Activated naive CD4-positive, alpha-beta T cell treated with anti-CD3 and anti-CD28 coated beads, Interleukin-2, amount 50 U/mL, for 24 hours (primary cell): ENCODE data around the gene RMND5A.

Source experiments
- H3K27ac Mint-ChIP-seq: one replicate; pipeline ENCODE4 v1.8.0; 2021; ENCODE audit warnings: mild to moderate bottlenecking, mixed read lengths
- H3K27me3 Mint-ChIP-seq: one replicate; pipeline ENCODE4 v1.8.0; 2021; ENCODE audit warnings: mixed read lengths
- H3K36me3 Mint-ChIP-seq: one replicate; pipeline ENCODE4 v1.8.0; 2021; ENCODE audit warnings: mixed read lengths
- H3K4me1 Mint-ChIP-seq: one replicate; pipeline ENCODE4 v1.8.0; 2021; ENCODE audit warnings: mixed read lengths
- H3K4me3 Mint-ChIP-seq: one replicate; pipeline ENCODE4 v1.8.0; 2021; ENCODE audit warnings: mild to moderate bottlenecking, mixed read lengths
- H3K9me3 Mint-ChIP-seq: one replicate; pipeline ENCODE4 v1.8.0; 2021; ENCODE audit warnings: mixed read lengths

The RMND5A gene

GRCh38 chr2:86790676-86791572 lies 70.8 kb downstream of the RMND5A start, which contains the start of gene CD8A:
CD8A (minus strand) TSS chr2:86790913; CDS start chr2:86790825, 88 bp downstream.
- Mint-ChIP-seq H3K9me3 (peaks cover 9% of the 10 kb centered on the region), H3K27me3 (peaks cover 47% of the 10 kb centered on the region), H3K27ac (no peak within 1 kb of the TSS), H3K4me3 (peak within 1 kb of the TSS; percentile 89), H3K4me1 (peaks cover 24% of the 10 kb centered on the region), H3K36me3 (peaks cover 6% of the 10 kb centered on the region)

GRCh38 chr2:86791573-86791972 lies 71.5 kb downstream of the RMND5A start:
- peaks cover 10% of the 10 kb centered on the region for H3K36me3 Mint-ChIP-seq
- peak overlapping the region; percentile 89 for H3K4me3 Mint-ChIP-seq
- H3K4me1 Mint-ChIP-seq, result peaks cover 24% of the 10 kb centered on the region
- peaks cover 49% of the 10 kb centered on the region for H3K27me3 Mint-ChIP-seq
- H3K9me3 Mint-ChIP-seq, result peaks cover 16% of the 10 kb centered on the region
- no peak overlapping the region for H3K27ac Mint-ChIP-seq

GRCh38 chr2:86793752-86794151 lies 73.7 kb downstream of the RMND5A start:
- H3K36me3 Mint-ChIP-seq, result peaks cover 16% of the 10 kb centered on the region
- peaks cover 23% of the 10 kb centered on the region for H3K9me3 Mint-ChIP-seq
- H3K4me1 Mint-ChIP-seq, result peaks cover 24% of the 10 kb centered on the region
- H3K27me3 Mint-ChIP-seq, result peaks cover 46% of the 10 kb centered on the region
- H3K4me3 Mint-ChIP-seq, result no peak overlapping the region
- H3K27ac Mint-ChIP-seq, result no peak overlapping the region

DNA sequence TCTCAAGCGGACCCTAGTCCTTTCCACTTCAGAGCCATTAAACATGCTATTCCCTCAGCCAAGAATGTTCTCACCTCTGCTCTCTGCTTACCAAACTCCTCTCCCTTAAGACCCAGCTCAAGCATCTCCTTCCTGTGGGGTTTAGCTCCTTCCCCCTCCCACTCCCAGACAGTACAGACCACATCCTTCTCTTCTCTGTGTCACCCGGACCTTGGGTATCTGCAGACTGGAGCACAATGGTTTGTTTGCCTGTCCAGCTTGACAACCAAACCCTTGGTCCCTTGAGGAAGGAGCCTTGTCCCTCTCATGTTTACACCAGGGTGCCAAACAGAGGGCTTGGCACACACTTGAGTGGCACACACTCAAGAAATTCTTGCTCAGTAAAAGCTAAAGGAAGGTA lies 74.8 kb downstream of the RMND5A start:
- Mint-ChIP-seq H3K4me3 (no peak overlapping the region), H3K4me1 (peaks cover 24% of the 10 kb centered on the region), H3K27ac (peak overlapping the region; percentile 16), H3K9me3 (peaks cover 23% of the 10 kb centered on the region), H3K36me3 (peaks cover 16% of the 10 kb centered on the region), H3K27me3 (peaks cover 46% of the 10 kb centered on the region)

- Mint-ChIP-seq H3K4me3 (no peak overlapping the region), H3K4me1 (no peaks in the 10 kb centered on the region), H3K27ac (no peak overlapping the region), H3K27me3 (peaks cover 2% of the 10 kb centered on the region), H3K36me3 (peaks cover 9% of the 10 kb centered on the region), H3K9me3 (peaks cover 13% of the 10 kb centered on the region)
These were observed 80.9 kb downstream of the RMND5A start for GRCh38 chr2:86800856-86801567.

GRCh38 chr2:86806059-86806857 lies 86.2 kb downstream of the RMND5A start:
- Mint-ChIP-seq H3K27ac (no peak overlapping the region), H3K27me3 (peaks cover 24% of the 10 kb centered on the region)

GRCh38 chr2:86807133-86807467 lies 87.0 kb downstream of the RMND5A start:
- Mint-ChIP-seq H3K27me3 (peaks cover 30% of the 10 kb centered on the region), H3K4me1 (peaks cover 22% of the 10 kb centered on the region), H3K4me3 (peak overlapping the region; percentile 90), H3K9me3 (no peaks in the 10 kb centered on the region), H3K27ac (peak overlapping the region; percentile 74), H3K36me3 (no peaks in the 10 kb centered on the region)

More at GRCh38 chr2:86806059-86806857, 86.2 kb downstream of the RMND5A start:
- Mint-ChIP-seq H3K36me3 (no peaks in the 10 kb centered on the region), H3K4me3 (no peak overlapping the region), H3K9me3 (no peaks in the 10 kb centered on the region), H3K4me1 (peaks cover 22% of the 10 kb centered on the region)

GRCh38 chr2:86807468-86808275 lies 87.6 kb downstream of the RMND5A start:
- Mint-ChIP-seq H3K9me3 (no peaks in the 10 kb centered on the region), H3K27me3 (peaks cover 32% of the 10 kb centered on the region), H3K4me1 (peaks cover 22% of the 10 kb centered on the region), H3K27ac (peak overlapping the region; percentile 74), H3K4me3 (peak overlapping the region; percentile 90), H3K36me3 (no peaks in the 10 kb centered on the region)

DNA sequence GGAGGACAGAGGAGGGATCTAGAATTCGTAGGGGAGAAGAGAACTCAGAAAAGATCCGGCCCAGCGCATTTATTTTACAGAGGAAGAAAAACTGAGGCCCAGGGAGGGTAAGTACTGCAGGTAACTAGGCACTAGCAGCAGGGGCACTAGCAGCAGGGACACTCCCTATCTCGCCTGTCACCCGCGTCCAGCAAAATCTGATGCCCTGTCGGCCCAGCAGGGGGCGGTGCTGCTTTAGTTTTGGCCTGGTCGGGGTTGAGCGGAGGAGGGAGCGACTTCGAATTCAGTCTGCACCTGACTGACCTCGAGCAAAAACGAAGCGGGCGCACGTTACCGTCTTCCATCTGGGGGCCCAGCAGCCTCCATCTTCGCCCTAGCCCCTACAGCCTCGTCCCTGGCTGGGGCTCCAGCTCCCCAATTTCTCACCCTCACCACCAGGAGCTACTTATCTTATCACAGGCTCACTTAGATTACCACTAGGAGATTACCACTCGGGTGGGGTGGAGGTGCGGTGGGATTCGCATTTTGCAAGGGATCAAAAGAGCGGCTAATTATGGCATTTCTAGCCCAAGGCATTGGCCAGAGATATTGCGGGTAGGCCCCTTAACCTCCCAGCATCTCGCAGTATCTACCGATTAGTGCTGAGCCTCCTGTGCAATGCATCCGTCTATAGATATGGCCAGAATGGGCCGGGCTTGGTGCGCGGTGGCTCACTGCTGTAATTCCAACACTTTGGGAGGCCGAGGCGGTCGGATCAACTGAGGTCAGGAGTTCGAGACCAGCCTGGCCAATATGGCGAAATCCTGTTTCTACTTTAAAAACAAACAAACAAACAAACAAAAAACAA lies 88.4 kb downstream of the RMND5A start:
- Mint-ChIP-seq H3K27ac (no peak overlapping the region), H3K36me3 (no peaks in the 10 kb centered on the region), H3K4me1 (peaks cover 22% of the 10 kb centered on the region), H3K4me3 (peak overlapping the region; percentile 90), H3K9me3 (no peaks in the 10 kb centered on the region), H3K27me3 (peaks cover 35% of the 10 kb centered on the region)

- peak overlapping the region; percentile 60 for H3K4me3 Mint-ChIP-seq
- no peaks in the 10 kb centered on the region for H3K9me3 Mint-ChIP-seq
- H3K27ac Mint-ChIP-seq, result peak overlapping the region; percentile 4
- no peaks in the 10 kb centered on the region for H3K36me3 Mint-ChIP-seq
- H3K27me3 Mint-ChIP-seq, result peaks cover 35% of the 10 kb centered on the region
- H3K4me1 Mint-ChIP-seq, result peaks cover 22% of the 10 kb centered on the region
These were observed 89.5 kb downstream of the RMND5A start for GRCh38 chr2:86809481-86810121.

GRCh38 chr2:86815611-86816010 lies 95.5 kb downstream of the RMND5A start:
- H3K36me3 Mint-ChIP-seq, result no peaks in the 10 kb centered on the region
- H3K27ac Mint-ChIP-seq, result no peak overlapping the region
- no peaks in the 10 kb centered on the region for H3K4me1 Mint-ChIP-seq
- peaks cover 13% of the 10 kb centered on the region for H3K27me3 Mint-ChIP-seq
- H3K9me3 Mint-ChIP-seq, result no peaks in the 10 kb centered on the region
- no peak overlapping the region for H3K4me3 Mint-ChIP-seq

DNA sequence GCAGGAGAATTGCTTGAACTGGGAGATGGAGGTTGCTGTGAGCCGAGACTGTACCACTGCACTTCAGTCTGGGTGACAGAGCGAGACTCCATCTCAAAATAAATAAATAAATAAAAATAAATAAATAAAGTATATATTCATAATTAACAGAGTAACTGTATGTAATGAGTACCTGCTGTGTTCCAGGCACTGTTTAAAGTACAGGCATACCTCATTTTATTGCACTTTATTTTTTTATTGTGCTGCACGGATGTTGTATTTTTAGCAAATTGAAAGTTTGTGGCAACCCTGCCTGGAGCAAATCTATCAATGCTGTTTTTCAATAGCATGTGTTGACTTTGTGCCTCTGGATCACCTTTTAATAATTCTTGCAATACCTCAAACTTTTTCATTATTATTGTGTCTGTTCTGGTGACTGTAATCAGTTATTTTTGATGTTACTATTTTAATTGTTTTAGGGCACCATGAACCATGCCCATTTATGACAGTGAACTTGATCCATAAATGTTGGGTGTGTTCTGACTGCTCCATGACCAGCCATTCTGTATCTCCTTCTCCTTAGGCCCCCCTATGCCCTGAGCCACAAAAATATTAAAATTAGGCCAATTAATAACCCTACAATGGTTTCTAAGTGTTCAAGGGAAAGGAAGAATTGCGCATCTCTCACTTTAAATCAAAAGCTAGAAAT lies 98.2 kb downstream of the RMND5A start:
- H3K4me1 Mint-ChIP-seq, result no peaks in the 10 kb centered on the region

DNA sequence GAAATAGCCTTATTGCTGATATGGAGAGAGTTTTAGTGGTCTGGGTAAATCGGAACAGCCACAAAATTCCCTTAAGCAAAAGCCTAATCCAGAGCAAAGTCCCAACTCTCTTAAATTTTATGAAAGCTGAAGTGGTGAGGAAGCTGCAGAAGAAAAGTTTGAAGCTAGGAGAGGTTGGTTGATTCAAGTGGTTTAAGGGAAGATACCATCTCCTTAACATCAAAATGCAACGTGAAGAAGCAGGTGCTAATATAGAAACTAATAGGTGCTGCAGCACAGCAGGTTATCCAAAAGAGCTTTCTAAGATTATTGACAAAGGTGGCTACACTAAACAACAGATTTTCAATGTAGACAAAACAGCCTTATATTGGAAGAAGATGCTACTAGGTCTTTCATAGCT lies 98.9 kb downstream of the RMND5A start:
- Mint-ChIP-seq H3K9me3 (no peaks in the 10 kb centered on the region), H3K27ac (no peak overlapping the region), H3K4me3 (no peak overlapping the region), H3K36me3 (peaks cover 2% of the 10 kb centered on the region), H3K27me3 (peaks cover 2% of the 10 kb centered on the region), H3K4me1 (no peaks in the 10 kb centered on the region)

More for the DNA sequence above, 98.2 kb downstream of the RMND5A start:
- no peak overlapping the region for H3K4me3 Mint-ChIP-seq
- no peak overlapping the region for H3K27ac Mint-ChIP-seq
- no peaks in the 10 kb centered on the region for H3K9me3 Mint-ChIP-seq
- H3K36me3 Mint-ChIP-seq, result peaks cover 2% of the 10 kb centered on the region
- H3K27me3 Mint-ChIP-seq, result peaks cover 1% of the 10 kb centered on the region
